Heart left ventricle (tissue), 13 donors: ENCODE data around the gene IL17RC.

ENCODE experiments used
- CTCF ChIP-seq, 12 donors: fragments of 200-600 bp; sonication (generic) in 4 of 12; IDR thresholded peaks; one replicate each; pipeline versions ENCODE4 v1.5.0 to v1.8.0; 2018 to 2022; ENCODE audit warnings: antibody characterized with exemption in 12 of 12, mild to moderate bottlenecking in 5 of 12
- POLR2A ChIP-seq, 2 donors: fragments of 450-650 bp; IDR thresholded peaks; one replicate each; pipeline ENCODE4 v1.6.1; 2017; ENCODE audit warnings: antibody characterized with exemption in 2 of 2, mild to moderate bottlenecking in 2 of 2, moderate library complexity in 2 of 2
- donor health status: ischemic (EF 13 %, LVEDD 7.1; RV severe dilation, severe dysfunction).
- donor health status: DM: no; HTN: yes; CAD: no.
- donor health status: DM: no; HTN: no; CAD: no.
- donor health status: ischemic (EF 25% LVEDD 6.9; RV normal size, moderate dysfunction).
- donor health status: ischemic (EF 25% LVEDD 5.7; RV mildly dilated, moderate dysfunction).
- donor health status: ischemic (EF 35%, LVEDD 5.7; RV mildly dilated, moderate dysfunction).
- donor health status: nonischemic (EF 11% LVEDD 7.7; RV severe dilation, severe dysfunction).
- donor health status: DM: yes; HTN: yes; CAD: no.
- donor health status: PGD.
- donor health status: ischemic (EF 29% LVEDD 5.4; RV normal size, mild dysfunction).
- donor health status: nonischemic (EF 23%, LVEDD 6.1; RV moderate dilation, normal function).

GRCh38 chr3:9898467-9899241 lies 18.2 kb upstream of the IL17RC start:
- no peak for TF ChIP-seq CTCF (IDR thresholded peaks at IDR 0.05)
- TF ChIP-seq POLR2A (IDR thresholded peaks at IDR 0.05), result no peak
